GM10266 (cell line): ENCODE measurements around the gene MMP27.

Source experiments
- DNase-seq: peaks from one replicate; pipeline ENCODE4 v3.0.0; 2012; ENCODE audit errors: extremely low spot score
- CTCF ChIP-seq: IDR thresholded peaks from 2 replicates; pipeline ENCODE4 v1.5.1; 2012; ENCODE audit warnings: mild to moderate bottlenecking, low read depth; ENCODE audit not compliant: control insufficient read depth, insufficient read depth; ENCODE audit errors: missing control alignments

The MMP27 gene

GRCh38 chr11:102729849-102730815 is 24.6 kb upstream of the MMP27 start:
- TF ChIP-seq CTCF, result no peak
- no peak for DNase-seq

- no peak for DNase-seq
- TF ChIP-seq CTCF, result no peak
Measured at GRCh38 chr11:102727890-102728289, 22.3 kb upstream of the MMP27 start.

GRCh38 chr11:102724904-102725500 is 19.4 kb upstream of the MMP27 start, which contains the start of gene MMP8:
TSS of gene MMP8 (minus strand) at chr11:102724954. CDS start at chr11:102724855, 99 bp downstream.
- no peak for DNase-seq
- no peak for TF ChIP-seq CTCF

- DNase-seq, result no peak
Measured at GRCh38 chr11:102722821-102723220, 17.3 kb upstream of the MMP27 start.

GRCh38 chr11:102719620-102720277 is 14.2 kb upstream of the MMP27 start:
- no peak for DNase-seq
- TF ChIP-seq CTCF, result no peak

More at GRCh38 chr11:102722821-102723220, 17.3 kb upstream of the MMP27 start:
- TF ChIP-seq CTCF, result no peak

GRCh38 chr11:102717280-102717679 is 11.7 kb upstream of the MMP27 start:
- TF ChIP-seq CTCF, result no peak
- no peak for DNase-seq
